ENCODE measurements around the gene PTPA.

The PTPA gene

DNA sequence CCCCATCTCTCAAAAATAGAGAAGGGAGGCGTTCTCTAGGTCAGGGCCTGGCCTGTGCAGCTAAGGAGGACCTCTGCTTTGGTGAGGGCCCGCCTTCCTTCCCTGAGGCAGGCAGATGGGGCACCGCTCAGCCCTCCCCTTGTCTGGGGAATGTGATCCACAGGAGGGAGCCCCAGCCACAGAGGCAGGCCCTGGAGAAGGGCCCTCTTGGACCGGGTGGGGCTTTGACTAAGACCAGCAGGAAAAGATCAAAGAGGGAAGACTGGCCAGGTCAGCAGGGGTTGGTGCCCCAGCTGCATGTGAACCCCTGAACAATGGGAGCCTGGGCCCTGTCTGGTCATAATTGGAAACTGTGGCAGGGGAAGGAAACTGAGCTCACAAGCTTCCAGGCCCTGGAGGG is 21.9 kb downstream of the PTPA start:
- in situ Hi-C loops (cut with HindIII; ENCODE audit: low pct_ligation_motif_present, low sequenced_read_pairs), result loop anchor here (10.0 kb wide), 1 partner anchor 492 kb away; the partner anchor contains the start of genes C9orf50 and NTMT1
- H3K36me3 ChIP-seq (replicated peaks), result peaks cover 58% of the 10 kb centered on the region
- no peak for DNase-seq
- H3K4me3 ChIP-seq (ENCODE audit: low read depth, low read length), result no peak overlapping the region
- H3K27me3 ChIP-seq (replicated peaks), result no peaks in the 10 kb centered on the region
- no peak overlapping the region for H3K27ac ChIP-seq
- TF ChIP-seq, protein P1, sequence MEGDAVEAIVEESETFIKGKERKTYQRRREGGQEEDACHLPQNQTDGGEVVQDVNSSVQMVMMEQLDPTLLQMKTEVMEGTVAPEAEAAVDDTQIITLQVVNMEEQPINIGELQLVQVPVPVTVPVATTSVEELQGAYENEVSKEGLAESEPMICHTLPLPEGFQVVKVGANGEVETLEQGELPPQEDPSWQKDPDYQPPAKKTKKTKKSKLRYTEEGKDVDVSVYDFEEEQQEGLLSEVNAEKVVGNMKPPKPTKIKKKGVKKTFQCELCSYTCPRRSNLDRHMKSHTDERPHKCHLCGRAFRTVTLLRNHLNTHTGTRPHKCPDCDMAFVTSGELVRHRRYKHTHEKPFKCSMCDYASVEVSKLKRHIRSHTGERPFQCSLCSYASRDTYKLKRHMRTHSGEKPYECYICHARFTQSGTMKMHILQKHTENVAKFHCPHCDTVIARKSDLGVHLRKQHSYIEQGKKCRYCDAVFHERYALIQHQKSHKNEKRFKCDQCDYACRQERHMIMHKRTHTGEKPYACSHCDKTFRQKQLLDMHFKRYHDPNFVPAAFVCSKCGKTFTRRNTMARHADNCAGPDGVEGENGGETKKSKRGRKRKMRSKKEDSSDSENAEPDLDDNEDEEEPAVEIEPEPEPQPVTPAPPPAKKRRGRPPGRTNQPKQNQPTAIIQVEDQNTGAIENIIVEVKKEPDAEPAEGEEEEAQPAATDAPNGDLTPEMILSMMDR (IDR thresholded peaks at IDR 0.05; ENCODE audit: low read depth, low read length, missing control alignments), result no peak

DNA sequence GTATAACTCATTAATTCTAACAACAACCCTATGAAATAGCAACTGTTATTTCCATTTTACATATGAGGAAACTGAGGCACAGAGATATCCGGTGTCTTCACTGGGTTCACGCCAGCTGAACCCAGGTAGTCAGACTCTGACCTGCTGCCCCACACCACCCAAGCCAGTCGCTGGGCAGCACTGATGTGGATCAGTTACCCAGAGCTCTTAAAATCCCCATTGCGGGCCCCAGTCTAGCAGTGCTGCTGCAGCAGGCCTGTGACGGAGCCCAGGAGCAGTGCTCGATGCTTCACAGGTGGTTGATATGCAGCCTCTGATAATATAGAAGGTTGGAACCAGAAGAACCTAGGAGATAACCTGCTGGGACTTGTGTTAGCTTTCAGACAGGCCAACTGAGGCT is 24.3 kb downstream of the PTPA start:
- H3K36me3 ChIP-seq (replicated peaks), result peaks cover 55% of the 10 kb centered on the region
- in situ Hi-C loops (cut with HindIII; ENCODE audit: low pct_ligation_motif_present, low sequenced_read_pairs), result loop anchor here (10.0 kb wide), 1 partner anchor 489 kb away; the partner anchor contains the start of genes C9orf50 and NTMT1
- DNase-seq, result no peak

DNA sequence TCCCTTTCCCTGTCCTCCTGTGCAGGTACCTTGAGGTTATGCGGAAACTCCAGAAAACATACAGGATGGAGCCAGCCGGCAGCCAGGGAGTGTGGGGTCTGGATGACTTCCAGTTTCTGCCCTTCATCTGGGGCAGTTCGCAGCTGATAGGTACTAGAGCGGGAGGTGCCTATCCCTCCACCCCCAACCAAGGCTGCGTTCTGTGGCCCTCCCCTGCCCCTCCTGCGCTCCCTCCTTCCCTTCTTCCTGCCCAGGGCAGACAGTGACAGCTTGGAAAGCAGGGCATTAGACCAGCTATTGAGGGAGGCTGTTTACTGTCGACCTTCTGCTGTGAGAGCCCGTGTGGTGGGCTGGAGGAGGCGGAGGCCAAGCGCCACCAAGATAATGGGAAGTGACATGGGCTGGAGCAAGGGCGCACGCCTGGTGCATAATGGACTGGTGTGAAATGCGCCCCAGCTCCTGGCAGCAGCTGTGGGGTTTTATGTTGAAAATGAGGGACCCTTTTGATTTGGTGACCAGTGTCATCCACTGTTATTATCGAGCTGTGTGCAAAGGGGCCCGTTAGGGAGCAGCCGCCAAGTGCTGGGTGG is 25.3 kb downstream of the PTPA start:
- in situ Hi-C loops (cut with HindIII; ENCODE audit: low pct_ligation_motif_present, low sequenced_read_pairs), result loop anchor here (10.0 kb wide), 1 partner anchor 488 kb away; the partner anchor contains the start of genes C9orf50 and NTMT1
- TF ChIP-seq, protein P1 (IDR thresholded peaks at IDR 0.05; ENCODE audit: low read depth, low read length, missing control alignments), result no peak
- Histone ChIP-seq H3K27me3 (replicated peaks) (no peaks in the 10 kb centered on the region), H3K4me3 (ENCODE audit: low read depth, low read length) (no peak overlapping the region), H3K36me3 (replicated peaks) (peaks cover 46% of the 10 kb centered on the region), H3K27ac (no peak overlapping the region)
- no peak for DNase-seq

More for the DNA sequence above, 24.3 kb downstream of the PTPA start:
- no peaks in the 10 kb centered on the region for H3K27me3 ChIP-seq (replicated peaks)
- no peak overlapping the region for H3K4me3 ChIP-seq (ENCODE audit: low read depth, low read length)
- no peak overlapping the region for H3K27ac ChIP-seq
- TF ChIP-seq, protein P1 (IDR thresholded peaks at IDR 0.05; ENCODE audit: low read depth, low read length, missing control alignments), result no peak

DNA sequence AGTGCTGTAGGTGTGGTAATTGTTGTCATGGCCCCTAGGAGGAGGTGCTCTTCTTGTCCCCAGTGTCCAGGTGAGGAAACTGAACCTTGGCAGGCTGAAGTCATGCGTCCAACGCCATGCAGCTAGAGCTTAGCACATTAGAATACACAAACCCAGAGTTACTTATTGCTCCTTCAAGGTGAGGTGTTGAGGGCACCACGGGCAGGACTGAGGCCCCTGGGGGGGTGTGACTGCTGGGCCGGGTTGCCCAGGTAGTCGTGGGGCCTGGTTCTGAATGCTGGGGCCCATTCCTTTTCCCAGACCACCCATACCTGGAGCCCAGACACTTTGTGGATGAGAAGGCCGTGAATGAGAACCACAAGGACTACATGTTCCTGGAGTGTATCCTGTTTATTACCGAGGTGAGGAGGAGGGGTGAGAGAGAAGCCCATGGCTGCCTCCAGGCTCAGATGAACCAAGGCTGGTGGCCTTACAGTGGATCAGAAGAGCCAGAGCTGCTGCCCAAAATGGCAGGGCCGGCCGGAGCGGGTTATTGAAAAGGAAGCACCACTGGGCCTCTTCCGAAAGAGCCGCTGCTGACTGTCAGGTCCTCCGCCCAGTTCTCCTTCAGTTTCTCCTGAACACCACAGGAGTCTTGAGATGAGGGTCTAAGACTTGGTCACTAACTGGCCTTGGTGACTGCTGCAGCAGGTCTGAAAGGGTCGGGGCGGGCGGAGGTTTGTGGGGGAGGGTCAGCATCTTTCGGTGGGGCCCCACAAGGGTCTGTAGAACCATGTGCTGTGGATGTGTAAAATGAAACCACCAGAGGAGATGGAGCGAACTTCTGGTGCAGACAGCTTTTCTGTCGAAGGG is 26.3 kb downstream of the PTPA start:
- Histone ChIP-seq H3K27me3 (replicated peaks) (no peaks in the 10 kb centered on the region), H3K27ac (no peak overlapping the region), H3K4me3 (ENCODE audit: low read depth, low read length) (no peak overlapping the region), H3K36me3 (replicated peaks) (peaks cover 40% of the 10 kb centered on the region)
- no peak for DNase-seq
- TF ChIP-seq, protein P1 (IDR thresholded peaks at IDR 0.05; ENCODE audit: low read depth, low read length, missing control alignments), result no peak
- in situ Hi-C loops (cut with HindIII; ENCODE audit: low pct_ligation_motif_present, low sequenced_read_pairs), result loop anchor here (10.0 kb wide), 1 partner anchor 487 kb away; the partner anchor contains the start of genes C9orf50 and NTMT1

DNA sequence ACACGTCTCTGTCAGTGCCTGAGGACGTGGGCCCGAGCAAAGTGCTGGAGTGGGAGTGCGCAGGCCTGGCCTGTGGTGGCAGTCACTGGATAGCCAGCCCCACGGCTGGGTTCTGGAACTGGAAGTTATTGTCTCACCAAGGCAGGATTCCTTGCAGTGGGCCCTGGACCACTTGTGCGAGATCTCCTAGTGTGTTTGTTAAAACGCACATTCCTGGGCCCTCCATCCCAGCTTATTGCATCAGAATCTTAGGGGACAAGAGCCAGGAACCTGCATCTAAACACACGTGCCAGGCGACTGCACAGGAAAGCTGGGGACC is 26.9 kb downstream of the PTPA start:
- TF ChIP-seq, protein P1 (IDR thresholded peaks at IDR 0.05; ENCODE audit: low read depth, low read length, missing control alignments), result no peak
- H3K4me3 ChIP-seq (ENCODE audit: low read depth, low read length), result no peak overlapping the region
- peaks cover 37% of the 10 kb centered on the region for H3K36me3 ChIP-seq (replicated peaks)
- in situ Hi-C loops (cut with HindIII; ENCODE audit: low pct_ligation_motif_present, low sequenced_read_pairs), result loop anchor here (10.0 kb wide), 1 partner anchor 487 kb away; the partner anchor contains the start of genes C9orf50 and NTMT1
- H3K27ac ChIP-seq, result peak overlapping the region; percentile 100
- H3K27me3 ChIP-seq (replicated peaks), result no peaks in the 10 kb centered on the region
- DNase-seq, result no peak

Data from brain microvascular endothelial cell (primary cell).